Keratinocyte (primary cell): ENCODE data around the gene RPL36A. TPM values are rescaled to one million over a fixed set of nuclear protein-coding genes. Genes with fewer than 3 reads are reported as not detected.

ENCODE experiments used
- DNase-seq: peaks from one replicate; pipeline ENCODE4 v3.0.0-alpha.2; 2011; ENCODE audit warnings: low read depth, missing footprints, low spot score
- FAIRE-seq: peaks from 2 replicates; lab custom pipeline; 2011; peaks lifted over from hg19 to GRCh38; lab: Jason Lieb, UNC
- H2AFZ ChIP-seq: 2 replicates; pipeline ENCODE4 v1.6.0; 2012; ENCODE audit warnings: low read length, control low read depth, inconsistent platforms; ENCODE audit not compliant: control insufficient read depth
- H3K27ac ChIP-seq: 2 replicates; pipeline ENCODE4 v1.5.1; 2011; ENCODE audit warnings: low read length; ENCODE audit not compliant: control insufficient read depth, insufficient read depth
- H3K27me3 ChIP-seq: 3 replicates; pipeline ENCODE4 v1.6.0; 2011; ENCODE audit warnings: low read length; ENCODE audit not compliant: control insufficient read depth, insufficient read depth; ENCODE audit errors: extremely low read depth
- H3K36me3 ChIP-seq, 2 experiments: 2 replicates in 1 of 2; 3 replicates in 1 of 2; pipeline ENCODE4 v1.5.1; 2011; ENCODE audit warnings: low read length in 2 of 2, mild to moderate bottlenecking in 1 of 2; ENCODE audit not compliant: control insufficient read depth in 2 of 2, insufficient read depth in 2 of 2; ENCODE audit errors: extremely low read depth in 1 of 2
- H3K4me1 ChIP-seq: 3 replicates; pipeline ENCODE4 v1.5.1; 2011; ENCODE audit warnings: low read length; ENCODE audit not compliant: control insufficient read depth, insufficient read depth; ENCODE audit errors: extremely low read depth
- H3K4me2 ChIP-seq: 3 replicates; pipeline ENCODE4 v1.6.0; 2011; ENCODE audit warnings: low read depth, low read length; ENCODE audit not compliant: control insufficient read depth, insufficient read depth; ENCODE audit errors: extremely low read depth
- H3K4me3 ChIP-seq, 3 experiments: fragments of 200-600 bp in 1 of 3; sonication (generic) in 1 of 3; 2 replicates in 2 of 3; 3 replicates in 1 of 3; pipeline ENCODE4 v1.5.1; 2011 to 2016; ENCODE audit warnings: low read length in 3 of 3, mild to moderate bottlenecking in 3 of 3, control low read depth in 2 of 3, inconsistent platforms in 1 of 3, low read depth in 1 of 3, mixed read lengths in 1 of 3, mixed run types in 1 of 3, moderate library complexity in 1 of 3; ENCODE audit not compliant: control insufficient read depth in 2 of 3, insufficient read depth in 2 of 3; ENCODE audit errors: extremely low read depth in 1 of 3
- H3K79me2 ChIP-seq: 2 replicates; pipeline ENCODE4 v1.6.0; 2012; ENCODE audit warnings: low read length; ENCODE audit not compliant: control insufficient read depth, insufficient read depth
- H3K9ac ChIP-seq: 3 replicates; pipeline ENCODE4 v1.6.0; 2011; ENCODE audit warnings: low read length; ENCODE audit not compliant: control insufficient read depth, insufficient read depth; ENCODE audit errors: extremely low read depth
- H3K9me1 ChIP-seq: 3 replicates; pipeline ENCODE4 v1.6.0; 2011; ENCODE audit warnings: low read length; ENCODE audit not compliant: control insufficient read depth, insufficient read depth; ENCODE audit errors: extremely low read depth
- H3K9me3 ChIP-seq: 2 replicates; pipeline ENCODE4 v1.5.1; 2012; ENCODE audit warnings: low read depth, low read length; ENCODE audit not compliant: control insufficient read depth
- H4K20me1 ChIP-seq: 3 replicates; pipeline ENCODE4 v1.6.0; 2011; ENCODE audit warnings: low read length; ENCODE audit not compliant: control insufficient read depth, insufficient read depth; ENCODE audit errors: extremely low read depth
- EZH2 ChIP-seq: IDR thresholded peaks from one replicate; pipeline ENCODE4 v1.6.1; 2012; ENCODE audit warnings: inconsistent platforms, mild to moderate bottlenecking, low read length, moderate library complexity
- dilution Hi-C: fragments of 300-500 bp; cut with MboI; formaldehyde crosslinking; loops from one replicate; pipeline ENCODE4 v1.7.0; 2020; ENCODE audit warnings: low sequenced_read_pairs; ENCODE audit not compliant: extremely low pct_ligation_motif_present
- polyA plus RNA-seq, 5 experiments: library from polyadenylated mRNA; depleted of rRNA in 3 of 5; stranded (reverse) in 3 of 5; stranded (forward) in 1 of 5; unstranded in 1 of 5; fragments of >200 nt; gene quantifications; 1 replicate in 1 of 5; 2 replicates in 3 of 5; 3 replicates in 1 of 5; pipeline versions ENCODE4 v1.2.1 to v1.2.3, GENCODE V29; 2011 to 2012; ENCODE audit warnings: missing spikeins in 2 of 5, low read depth in 1 of 5, low replicate concordance in 1 of 5
- TF ChIP-seq, protein P1 (sequence below), 3 experiments: IDR thresholded peaks in 1 of 3; conservative IDR thresholded peaks in 1 of 3; optimal IDR thresholded peaks in 1 of 3; 2 replicates in 2 of 3; 3 replicates in 1 of 3; pipeline versions ENCODE3 to v1.5.1; 2011; ENCODE audit warnings: low read length in 3 of 3, mild to moderate bottlenecking in 3 of 3, moderate library complexity in 2 of 3, control low read depth in 1 of 3, inconsistent platforms in 1 of 3; ENCODE audit not compliant: insufficient read depth in 2 of 3; ENCODE audit errors: extremely low read depth in 1 of 3

The RPL36A gene
- polyA plus RNA-seq, 1 donor (not counting 4 experiments of a cell fraction or from before 2014, with no cell fraction given): 2,714 TPM

- peak within 1 kb of the TSS; percentile 78 for H3K27ac ChIP-seq
- no peaks in the 10 kb centered on the region for H3K36me3 ChIP-seq
- dilution Hi-C loops: no loop called here
- TF ChIP-seq EZH2: no peak
- FAIRE-seq (no peak), DNase-seq (no peak)
- H3K27me3 ChIP-seq: no peaks in the 10 kb centered on the region
- no peaks in the 10 kb centered on the region for H4K20me1 ChIP-seq
- H3K9ac ChIP-seq: peak within 1 kb of the TSS; percentile 68
- H2AFZ ChIP-seq: peak within 1 kb of the TSS; percentile 84
- H3K4me2 ChIP-seq: peak within 1 kb of the TSS; percentile 94
- no peaks in the 10 kb centered on the region for H3K9me3 ChIP-seq
- H3K79me2 ChIP-seq: peaks cover 26% of the 10 kb centered on the region
- peak within 1 kb of the TSS; percentile 56 to 76 (median 67) for H3K4me3 ChIP-seq
- peaks cover 3% of the 10 kb centered on the region for H3K4me1 ChIP-seq
- no peaks in the 10 kb centered on the region for H3K9me1 ChIP-seq
Observed at GRCh38 chrX:101348452-101349192, 42.2 kb upstream of the RPL36A start, which contains the start of gene TIMM8A. Gene TIMM8A, minus strand, starts transcription at chrX:101348742. Its CDS starts 78 bp downstream, at chrX:101348664.

DNA sequence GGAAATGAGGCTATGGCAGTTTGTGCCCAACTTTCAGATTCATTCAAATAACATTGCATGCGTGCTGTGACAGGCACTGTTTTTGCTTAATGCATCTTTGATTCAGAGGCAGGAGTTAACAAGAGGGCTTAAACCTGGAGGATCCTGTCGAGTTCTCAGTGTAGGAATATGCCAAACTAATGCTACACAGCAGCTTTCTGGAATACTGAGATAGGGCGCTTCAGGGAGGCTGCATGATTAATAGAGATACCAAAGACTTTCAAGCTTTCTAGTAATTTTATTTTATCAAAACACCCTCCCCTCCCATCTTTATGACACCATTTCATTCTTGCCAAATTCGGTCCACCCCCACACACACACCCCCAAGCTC lies 41.6 kb upstream of the RPL36A start:
- Histone ChIP-seq H4K20me1 (no peaks in the 10 kb centered on the region), H3K4me2 (peak overlapping the region; percentile 94), H2AFZ (peak overlapping the region; percentile 84), H3K36me3 (no peaks in the 10 kb centered on the region), H3K27ac (peak overlapping the region; percentile 78), H3K4me3 (peak overlapping the region; percentile 56 to 76 (median 67)), H3K4me1 (peaks cover 3% of the 10 kb centered on the region), H3K9me3 (no peaks in the 10 kb centered on the region), H3K9ac (peak overlapping the region; percentile 68), H3K79me2 (peaks cover 25% of the 10 kb centered on the region), H3K9me1 (no peaks in the 10 kb centered on the region), H3K27me3 (no peaks in the 10 kb centered on the region)
- FAIRE-seq (no peak), DNase-seq (no peak)
- TF ChIP-seq EZH2: no peak
- TF ChIP-seq, protein P1, sequence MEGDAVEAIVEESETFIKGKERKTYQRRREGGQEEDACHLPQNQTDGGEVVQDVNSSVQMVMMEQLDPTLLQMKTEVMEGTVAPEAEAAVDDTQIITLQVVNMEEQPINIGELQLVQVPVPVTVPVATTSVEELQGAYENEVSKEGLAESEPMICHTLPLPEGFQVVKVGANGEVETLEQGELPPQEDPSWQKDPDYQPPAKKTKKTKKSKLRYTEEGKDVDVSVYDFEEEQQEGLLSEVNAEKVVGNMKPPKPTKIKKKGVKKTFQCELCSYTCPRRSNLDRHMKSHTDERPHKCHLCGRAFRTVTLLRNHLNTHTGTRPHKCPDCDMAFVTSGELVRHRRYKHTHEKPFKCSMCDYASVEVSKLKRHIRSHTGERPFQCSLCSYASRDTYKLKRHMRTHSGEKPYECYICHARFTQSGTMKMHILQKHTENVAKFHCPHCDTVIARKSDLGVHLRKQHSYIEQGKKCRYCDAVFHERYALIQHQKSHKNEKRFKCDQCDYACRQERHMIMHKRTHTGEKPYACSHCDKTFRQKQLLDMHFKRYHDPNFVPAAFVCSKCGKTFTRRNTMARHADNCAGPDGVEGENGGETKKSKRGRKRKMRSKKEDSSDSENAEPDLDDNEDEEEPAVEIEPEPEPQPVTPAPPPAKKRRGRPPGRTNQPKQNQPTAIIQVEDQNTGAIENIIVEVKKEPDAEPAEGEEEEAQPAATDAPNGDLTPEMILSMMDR (optimal IDR thresholded peaks at IDR 0.05 in 1 of 3, IDR thresholded peaks at IDR 0.05 in 1 of 3, conservative IDR thresholded peaks at IDR 0.05 in 1 of 3; ENCODE audit: extremely low read depth in 1 of 3, insufficient read depth in 2 of 3, low read length in 3 of 3): no peak
- dilution Hi-C loops: no loop called here
